Stimulated activated CD8-positive, alpha-beta memory T cell treated with anti-CD3 and anti-CD28 coated beads, Interleukin-2, amount 100 ng/mL, for 48 hours (primary cell): Measurements from ENCODE around the gene TCN1.

Experiments
- DNase-seq, 2 donors: peaks; one replicate each; pipeline ENCODE4 v3.0.0-alpha.2; 2020; ENCODE audit warnings: low read depth in 2 of 2

TCN1 gene

DNA sequence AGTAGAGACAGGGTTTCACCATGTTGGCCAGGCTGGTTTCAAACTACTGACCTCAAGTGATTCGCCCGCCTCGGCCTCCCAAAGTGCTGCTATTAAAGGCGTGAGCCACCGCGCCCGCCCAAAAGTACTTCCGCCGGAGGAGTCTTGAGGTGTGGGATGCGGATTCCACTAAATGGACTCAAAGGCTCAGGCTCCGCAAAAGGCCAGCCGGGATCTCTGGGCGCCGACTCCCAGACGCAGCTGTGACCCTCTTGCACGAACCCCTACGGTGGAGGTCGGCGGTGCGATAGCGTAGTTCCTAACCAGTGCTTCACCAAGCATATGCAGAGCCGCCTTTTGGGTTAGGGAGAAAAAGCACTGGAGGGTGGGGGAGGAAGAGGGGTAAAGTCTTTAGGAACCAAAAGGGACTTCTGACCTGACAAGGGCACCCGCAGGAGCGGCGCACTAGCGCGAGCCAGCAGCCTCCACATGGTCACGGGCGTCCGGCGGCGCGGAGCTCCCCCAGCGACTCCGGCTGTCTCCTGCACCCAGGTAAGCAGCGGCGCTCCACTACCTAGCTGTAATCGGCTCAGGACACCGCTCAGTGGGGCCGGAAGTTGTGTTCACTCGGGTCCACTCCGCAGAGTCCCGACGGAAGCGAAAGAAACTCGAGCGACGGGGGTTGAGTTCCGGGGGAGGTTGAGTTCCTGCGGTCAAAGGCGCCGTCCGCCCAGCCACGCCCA is 55.9 kb downstream of the TCN1 start, which contains the start of gene MRPL16:
MRPL16 (minus strand) TSS at position 590 of the 722 bp plus-strand sequence; CDS start at position 470, 120 bp downstream.
- DNase-seq: peak; percentile 79 to 81

- DNase-seq: no peak
Observed at GRCh38 chr11:59807047-59807610, 59.2 kb downstream of the TCN1 start.

DNA sequence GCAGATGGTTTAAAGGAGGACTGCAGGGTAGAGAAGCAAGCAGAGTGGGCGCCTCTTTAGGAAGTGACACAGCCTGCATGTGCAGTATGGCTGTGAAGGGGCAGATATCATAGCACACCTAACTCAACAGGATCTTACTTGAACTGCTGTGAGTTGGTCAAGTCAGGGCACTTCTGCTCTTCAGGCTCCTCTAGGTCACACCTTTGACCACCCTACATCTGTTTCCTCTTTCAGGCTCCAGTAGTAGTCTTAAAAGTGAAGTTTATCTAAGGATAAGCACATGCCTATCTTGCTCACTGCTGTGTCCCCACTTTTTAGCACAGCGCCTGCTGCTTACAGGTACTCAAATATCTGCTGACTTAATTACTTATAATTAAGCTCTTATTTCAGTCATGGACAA is 62.2 kb downstream of the TCN1 start:
- no peak for DNase-seq
